ENCODE results near the gene CELF5. TPM values are rescaled to one million over a fixed set of nuclear protein-coding genes. Genes with fewer than 3 reads are reported as not detected.
A peak's percentile ranks its signal among the peaks of the same experiment; 100 is the strongest.

Gene CELF5
- total RNA-seq, 4 donors from 2014 or later = not detected

DNA sequence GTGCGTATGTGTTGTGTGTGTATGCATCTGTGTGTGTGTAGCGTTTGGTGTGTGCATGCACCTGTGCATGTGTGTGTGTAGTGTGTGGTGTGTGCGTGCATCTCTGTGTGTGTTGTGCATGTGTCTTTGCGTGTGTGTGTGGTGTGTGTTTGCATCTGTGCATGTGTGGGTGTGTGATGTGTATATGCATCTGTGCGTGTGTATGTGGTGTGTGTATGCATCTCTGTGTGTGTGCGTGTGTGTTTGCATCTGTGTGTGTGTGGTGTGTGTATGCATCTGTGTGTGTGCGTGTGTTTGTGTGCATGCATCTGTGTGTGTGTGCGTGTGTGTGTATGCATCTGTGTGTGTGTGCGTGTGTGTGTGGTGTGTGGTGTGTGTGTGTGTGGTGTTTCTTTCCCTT, 20.6 kb downstream of the CELF5 start:
- in situ Hi-C loops (cut with MboI; ENCODE audit: low sequenced_read_pairs in 4 of 4) = no loop called here
- ATAC-seq (no peak), DNase-seq (no peak)
- peaks cover 0 to 3% (median 0%) of the 10 kb centered on the region in 3 donors for H3K27me3 ChIP-seq
- no peaks in the 10 kb centered on the region for H3K4me1 ChIP-seq
- H3K4me3 ChIP-seq = no peak overlapping the region
- H3K27ac ChIP-seq = no peak overlapping the region
- H3K9me3 ChIP-seq = no peaks in the 10 kb centered on the region
- intact Hi-C loops (cut with DNase I; ENCODE audit: low total_unique reads) = no loop called here
- no peaks in the 10 kb centered on the region for H3K36me3 ChIP-seq
- no peak for TF ChIP-seq POLR2A (IDR thresholded peaks at IDR 0.05)
- TF ChIP-seq, protein P1, sequence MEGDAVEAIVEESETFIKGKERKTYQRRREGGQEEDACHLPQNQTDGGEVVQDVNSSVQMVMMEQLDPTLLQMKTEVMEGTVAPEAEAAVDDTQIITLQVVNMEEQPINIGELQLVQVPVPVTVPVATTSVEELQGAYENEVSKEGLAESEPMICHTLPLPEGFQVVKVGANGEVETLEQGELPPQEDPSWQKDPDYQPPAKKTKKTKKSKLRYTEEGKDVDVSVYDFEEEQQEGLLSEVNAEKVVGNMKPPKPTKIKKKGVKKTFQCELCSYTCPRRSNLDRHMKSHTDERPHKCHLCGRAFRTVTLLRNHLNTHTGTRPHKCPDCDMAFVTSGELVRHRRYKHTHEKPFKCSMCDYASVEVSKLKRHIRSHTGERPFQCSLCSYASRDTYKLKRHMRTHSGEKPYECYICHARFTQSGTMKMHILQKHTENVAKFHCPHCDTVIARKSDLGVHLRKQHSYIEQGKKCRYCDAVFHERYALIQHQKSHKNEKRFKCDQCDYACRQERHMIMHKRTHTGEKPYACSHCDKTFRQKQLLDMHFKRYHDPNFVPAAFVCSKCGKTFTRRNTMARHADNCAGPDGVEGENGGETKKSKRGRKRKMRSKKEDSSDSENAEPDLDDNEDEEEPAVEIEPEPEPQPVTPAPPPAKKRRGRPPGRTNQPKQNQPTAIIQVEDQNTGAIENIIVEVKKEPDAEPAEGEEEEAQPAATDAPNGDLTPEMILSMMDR (IDR thresholded peaks at IDR 0.05 in 4 of 5, conservative IDR thresholded peaks at IDR 0.05 in 1 of 5) = no peak

DNA sequence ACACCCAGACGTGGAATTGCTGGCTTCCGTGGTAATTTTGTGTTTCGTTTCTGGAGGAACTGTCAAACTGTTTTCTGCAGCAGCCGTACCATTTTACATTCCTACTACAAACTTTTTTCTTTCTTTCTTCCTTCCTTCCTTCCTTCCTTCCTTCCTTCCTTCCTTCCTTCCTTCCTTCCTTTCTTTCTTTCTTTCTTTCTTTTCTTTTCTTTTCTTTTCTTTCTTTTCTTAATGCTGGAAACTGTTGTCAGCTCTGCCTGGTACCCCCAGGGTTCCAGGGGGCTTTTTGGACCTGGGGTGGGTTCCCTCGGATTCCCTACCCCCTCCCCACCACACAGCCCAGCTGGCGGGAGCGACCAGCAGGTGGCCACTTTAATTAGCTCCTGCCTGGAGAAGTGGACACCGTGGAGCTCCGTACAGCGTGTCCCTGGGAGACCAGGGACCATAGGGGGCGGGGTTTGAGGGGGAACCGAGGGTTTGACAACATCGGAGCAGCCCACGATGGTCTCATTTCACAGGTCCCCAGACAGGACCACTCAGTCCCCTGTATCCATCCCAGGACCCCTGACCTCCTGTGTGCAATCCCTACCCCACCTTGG, 24.4 kb downstream of the CELF5 start:
- H3K36me3 ChIP-seq = no peaks in the 10 kb centered on the region
- ATAC-seq (no peak), DNase-seq (no peak)
- in situ Hi-C loops (cut with MboI; ENCODE audit: low sequenced_read_pairs in 4 of 4) = no loop called here
- peaks cover 0 to 7% (median 0%) of the 10 kb centered on the region in 3 donors for H3K9me3 ChIP-seq
- H3K27ac ChIP-seq = no peak overlapping the region
- H3K4me3 ChIP-seq = no peak overlapping the region
- peaks cover 0 to 6% (median 4%) of the 10 kb centered on the region in 3 donors for H3K27me3 ChIP-seq
- H3K4me1 ChIP-seq = no peaks in the 10 kb centered on the region
- intact Hi-C loops (cut with DNase I; ENCODE audit: low total_unique reads) = no loop called here
- TF ChIP-seq, protein P1 (IDR thresholded peaks at IDR 0.05 in 4 of 5, conservative IDR thresholded peaks at IDR 0.05 in 1 of 5) = no peak
- TF ChIP-seq POLR2A (IDR thresholded peaks at IDR 0.05) = no peak

DNA sequence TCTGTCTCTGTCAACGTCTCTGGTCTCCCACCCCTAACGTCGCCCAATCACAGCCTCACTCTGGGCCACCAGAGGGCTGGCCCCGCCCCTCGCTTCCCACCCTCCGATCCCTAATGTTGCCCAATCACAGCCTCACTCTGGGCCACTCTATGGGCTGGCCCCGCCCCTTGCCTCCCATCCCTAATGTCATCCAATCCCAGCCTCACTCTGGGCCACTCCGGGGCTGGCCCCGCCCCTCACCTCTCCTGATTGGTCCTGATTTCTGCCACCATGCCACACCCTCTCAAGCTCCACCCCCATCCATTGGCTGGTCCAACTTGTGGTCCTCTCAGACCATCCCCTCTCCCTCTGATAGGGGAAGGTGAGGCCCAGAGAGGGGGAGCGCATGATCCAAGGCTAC, 24.9 kb downstream of the CELF5 start:
- intact Hi-C loops (cut with DNase I; ENCODE audit: low total_unique reads) (no loop called here), in situ Hi-C loops (cut with MboI; ENCODE audit: low sequenced_read_pairs in 4 of 4) (no loop called here)
- no peaks in the 10 kb centered on the region for H3K36me3 ChIP-seq
- no peak overlapping the region for H3K4me3 ChIP-seq
- no peak for DNase-seq
- no peak overlapping the region for H3K27ac ChIP-seq
- TF ChIP-seq, protein P1 (IDR thresholded peaks at IDR 0.05 in 4 of 5, conservative IDR thresholded peaks at IDR 0.05 in 1 of 5) = no peak
- no peak for TF ChIP-seq POLR2A (IDR thresholded peaks at IDR 0.05)
- H3K27me3 ChIP-seq = peaks cover 0 to 6% (median 4%) of the 10 kb centered on the region in 3 donors
- peaks cover 0 to 7% (median 0%) of the 10 kb centered on the region in 3 donors for H3K9me3 ChIP-seq
- no peaks in the 10 kb centered on the region for H3K4me1 ChIP-seq
- ATAC-seq = no peak

DNA sequence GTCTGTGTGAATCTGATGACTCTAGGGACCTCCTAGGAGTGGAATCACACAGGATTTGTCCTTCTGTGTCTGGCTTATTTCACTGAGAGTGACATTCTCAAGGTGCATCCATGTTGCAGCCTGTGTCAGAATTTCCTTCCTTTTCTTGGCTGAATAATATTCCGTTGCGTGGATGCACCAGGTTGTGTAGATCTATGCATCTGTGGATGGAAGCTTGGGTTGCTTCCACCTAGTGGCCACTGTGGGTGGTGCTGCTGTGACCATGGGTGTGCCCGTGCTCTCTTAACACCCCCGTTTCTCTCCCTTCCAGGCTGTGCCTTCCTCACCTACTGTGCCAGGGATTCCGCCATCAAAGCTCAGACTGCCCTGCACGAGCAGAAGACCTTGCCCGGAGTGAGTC, 26.2 kb downstream of the CELF5 start:
- Histone ChIP-seq H3K9me3 (peaks cover 0 to 7% (median 0%) of the 10 kb centered on the region in 3 donors), H3K4me3 (no peak overlapping the region), H3K27ac (no peak overlapping the region), H3K36me3 (no peaks in the 10 kb centered on the region), H3K4me1 (no peaks in the 10 kb centered on the region), H3K27me3 (peaks cover 0 to 6% (median 4%) of the 10 kb centered on the region in 3 donors)
- in situ Hi-C loops (cut with MboI; ENCODE audit: low sequenced_read_pairs in 4 of 4) = no loop called here
- TF ChIP-seq, protein P1 (IDR thresholded peaks at IDR 0.05 in 4 of 5, conservative IDR thresholded peaks at IDR 0.05 in 1 of 5) = peak in 1 of 5 experiments; percentile 44
- TF ChIP-seq POLR2A (IDR thresholded peaks at IDR 0.05) = no peak
- no peak for ATAC-seq
- DNase-seq = no peak
- intact Hi-C loops (cut with DNase I; ENCODE audit: low total_unique reads) = no loop called here

DNA sequence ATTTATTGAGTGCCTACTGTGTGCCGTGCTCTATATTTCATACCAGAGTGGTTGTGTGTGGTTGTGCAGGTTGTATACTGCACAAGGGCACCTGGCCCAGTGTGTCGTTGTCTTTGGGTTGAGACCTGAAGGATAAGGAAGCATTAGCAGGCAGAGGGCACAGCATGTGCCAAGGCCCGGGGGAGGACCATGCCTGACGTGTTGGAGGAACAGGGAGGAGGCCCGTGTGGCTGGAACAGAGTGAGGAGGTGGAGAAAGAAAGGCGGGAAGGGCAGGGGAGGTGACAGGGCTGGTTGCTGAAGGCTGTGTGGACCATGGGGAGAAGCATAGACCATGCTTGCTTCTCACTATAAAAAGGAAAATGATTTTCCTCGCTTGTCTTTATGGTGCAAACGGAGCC, 26.8 kb downstream of the CELF5 start:
- H3K4me1 ChIP-seq = no peaks in the 10 kb centered on the region
- DNase-seq (no peak), ATAC-seq (no peak)
- in situ Hi-C loops (cut with MboI; ENCODE audit: low sequenced_read_pairs in 4 of 4) (no loop called here), intact Hi-C loops (cut with DNase I; ENCODE audit: low total_unique reads) (no loop called here)
- peaks cover 0 to 7% (median 0%) of the 10 kb centered on the region in 3 donors for H3K9me3 ChIP-seq
- H3K27ac ChIP-seq = no peak overlapping the region
- peaks cover 0 to 6% (median 4%) of the 10 kb centered on the region in 3 donors for H3K27me3 ChIP-seq
- no peak for TF ChIP-seq POLR2A (IDR thresholded peaks at IDR 0.05)
- TF ChIP-seq, protein P1 (IDR thresholded peaks at IDR 0.05 in 4 of 5, conservative IDR thresholded peaks at IDR 0.05 in 1 of 5) = no peak
- no peaks in the 10 kb centered on the region for H3K36me3 ChIP-seq
- no peak overlapping the region for H3K4me3 ChIP-seq

All from gastrocnemius medialis (tissue), 4 donors.